SW480 (cell line): Measurements from ENCODE around the gene HOXD11.

Experiments
- DNase-seq: peaks from one replicate; pipeline ENCODE4 v3.0.0-alpha.2; 2016; ENCODE audit warnings: low spot score

HOXD11 gene

GRCh38 chr2:176105078-176105729 is 1.9 kb upstream of the HOXD11 start:
- DNase-seq, result no peak

- DNase-seq, result no peak
Measured at GRCh38 chr2:176105730-176106580, 1.1 kb upstream of the HOXD11 start.

GRCh38 chr2:176107731-176108181 is 676 bp downstream of the HOXD11 start:
- DNase-seq, result no peak

- no peak for DNase-seq
Measured at GRCh38 chr2:176109192-176109901, 2.3 kb downstream of the HOXD11 start.

GRCh38 chr2:176109946-176110345 is 2.9 kb downstream of the HOXD11 start:
- DNase-seq, result no peak

- DNase-seq, result no peak
Measured at GRCh38 chr2:176110415-176111308, 3.6 kb downstream of the HOXD11 start.

- peak; percentile 48 for DNase-seq
Measured at GRCh38 chr2:176111309-176111663, 4.2 kb downstream of the HOXD11 start.

- DNase-seq, result no peak
Measured at GRCh38 chr2:176111846-176112374, 4.8 kb downstream of the HOXD11 start.

GRCh38 chr2:176112375-176113302 is 5.6 kb downstream of the HOXD11 start:
- no peak for DNase-seq

GRCh38 chr2:176114120-176114929 is 7.2 kb downstream of the HOXD11 start:
- no peak for DNase-seq

- no peak for DNase-seq
Measured at GRCh38 chr2:176114930-176115625, 8.0 kb downstream of the HOXD11 start.

GRCh38 chr2:176115883-176116813 is 9.1 kb downstream of the HOXD11 start, which contains the start of gene HOXD10:
TSS of gene HOXD10 (plus strand) at chr2:176116778. CDS start at chr2:176116834, 56 bp downstream.
- no peak for DNase-seq

- DNase-seq, result no peak
Measured at GRCh38 chr2:176117162-176117822, 10.2 kb downstream of the HOXD11 start.

- DNase-seq, result no peak
Measured at GRCh38 chr2:176117823-176118371, 10.8 kb downstream of the HOXD11 start.

GRCh38 chr2:176118601-176119339 is 11.7 kb downstream of the HOXD11 start:
- DNase-seq, result peak; percentile 52
